ENCODE data around the gene FCF1. TPM values are rescaled to one million over a fixed set of nuclear protein-coding genes. Genes with fewer than 3 reads are reported as not detected.

Gene FCF1
- polyA plus RNA-seq, 1 of the 3 experiments (the other 2 are of a cell fraction) = 42.6 TPM

GRCh38 chr14:74673768-74674167 is 39.2 kb upstream of the FCF1 start (continued):
- TF ChIP-seq, protein P1, sequence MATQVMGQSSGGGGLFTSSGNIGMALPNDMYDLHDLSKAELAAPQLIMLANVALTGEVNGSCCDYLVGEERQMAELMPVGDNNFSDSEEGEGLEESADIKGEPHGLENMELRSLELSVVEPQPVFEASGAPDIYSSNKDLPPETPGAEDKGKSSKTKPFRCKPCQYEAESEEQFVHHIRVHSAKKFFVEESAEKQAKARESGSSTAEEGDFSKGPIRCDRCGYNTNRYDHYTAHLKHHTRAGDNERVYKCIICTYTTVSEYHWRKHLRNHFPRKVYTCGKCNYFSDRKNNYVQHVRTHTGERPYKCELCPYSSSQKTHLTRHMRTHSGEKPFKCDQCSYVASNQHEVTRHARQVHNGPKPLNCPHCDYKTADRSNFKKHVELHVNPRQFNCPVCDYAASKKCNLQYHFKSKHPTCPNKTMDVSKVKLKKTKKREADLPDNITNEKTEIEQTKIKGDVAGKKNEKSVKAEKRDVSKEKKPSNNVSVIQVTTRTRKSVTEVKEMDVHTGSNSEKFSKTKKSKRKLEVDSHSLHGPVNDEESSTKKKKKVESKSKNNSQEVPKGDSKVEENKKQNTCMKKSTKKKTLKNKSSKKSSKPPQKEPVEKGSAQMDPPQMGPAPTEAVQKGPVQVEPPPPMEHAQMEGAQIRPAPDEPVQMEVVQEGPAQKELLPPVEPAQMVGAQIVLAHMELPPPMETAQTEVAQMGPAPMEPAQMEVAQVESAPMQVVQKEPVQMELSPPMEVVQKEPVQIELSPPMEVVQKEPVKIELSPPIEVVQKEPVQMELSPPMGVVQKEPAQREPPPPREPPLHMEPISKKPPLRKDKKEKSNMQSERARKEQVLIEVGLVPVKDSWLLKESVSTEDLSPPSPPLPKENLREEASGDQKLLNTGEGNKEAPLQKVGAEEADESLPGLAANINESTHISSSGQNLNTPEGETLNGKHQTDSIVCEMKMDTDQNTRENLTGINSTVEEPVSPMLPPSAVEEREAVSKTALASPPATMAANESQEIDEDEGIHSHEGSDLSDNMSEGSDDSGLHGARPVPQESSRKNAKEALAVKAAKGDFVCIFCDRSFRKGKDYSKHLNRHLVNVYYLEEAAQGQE (IDR thresholded peaks at IDR 0.05; ENCODE audit: low read depth, low read length) = no peak
- TF ChIP-seq CHD2 (IDR thresholded peaks at IDR 0.05; ENCODE audit: low read length, partially characterized antibody) (no peak), RCOR1 (IDR thresholded peaks at IDR 0.05; ENCODE audit: low read length) (no peak), SIN3A (IDR thresholded peaks at IDR 0.05; ENCODE audit: borderline replicate concordance, low read depth, low read length) (no peak), FOSL2 (IDR thresholded peaks at IDR 0.05; ENCODE audit: borderline replicate concordance, low read depth) (no peak), CTCF (IDR thresholded peaks at IDR 0.05) (no peak)
- TF ChIP-seq, protein P2, sequence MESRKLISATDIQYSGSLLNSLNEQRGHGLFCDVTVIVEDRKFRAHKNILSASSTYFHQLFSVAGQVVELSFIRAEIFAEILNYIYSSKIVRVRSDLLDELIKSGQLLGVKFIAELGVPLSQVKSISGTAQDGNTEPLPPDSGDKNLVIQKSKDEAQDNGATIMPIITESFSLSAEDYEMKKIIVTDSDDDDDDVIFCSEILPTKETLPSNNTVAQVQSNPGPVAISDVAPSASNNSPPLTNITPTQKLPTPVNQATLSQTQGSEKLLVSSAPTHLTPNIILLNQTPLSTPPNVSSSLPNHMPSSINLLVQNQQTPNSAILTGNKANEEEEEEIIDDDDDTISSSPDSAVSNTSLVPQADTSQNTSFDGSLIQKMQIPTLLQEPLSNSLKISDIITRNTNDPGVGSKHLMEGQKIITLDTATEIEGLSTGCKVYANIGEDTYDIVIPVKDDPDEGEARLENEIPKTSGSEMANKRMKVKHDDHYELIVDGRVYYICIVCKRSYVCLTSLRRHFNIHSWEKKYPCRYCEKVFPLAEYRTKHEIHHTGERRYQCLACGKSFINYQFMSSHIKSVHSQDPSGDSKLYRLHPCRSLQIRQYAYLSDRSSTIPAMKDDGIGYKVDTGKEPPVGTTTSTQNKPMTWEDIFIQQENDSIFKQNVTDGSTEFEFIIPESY (IDR thresholded peaks at IDR 0.05; ENCODE audit: borderline replicate concordance, low read depth) = no peak
- TF ChIP-seq, protein P3, sequence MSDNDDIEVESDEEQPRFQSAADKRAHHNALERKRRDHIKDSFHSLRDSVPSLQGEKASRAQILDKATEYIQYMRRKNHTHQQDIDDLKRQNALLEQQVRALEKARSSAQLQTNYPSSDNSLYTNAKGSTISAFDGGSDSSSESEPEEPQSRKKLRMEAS (IDR thresholded peaks at IDR 0.05; ENCODE audit: low read depth) = no peak

GRCh38 chr14:74675219-74675618 is 37.7 kb upstream of the FCF1 start:
- Histone ChIP-seq H3K27ac (ENCODE audit: low read depth in 2 of 2, low read length in 1 of 2) (peak overlapping the region in 1 of 2 experiments; percentile 7; a peak in 1 of 4 replicates), H3F3A (replicated peaks; ENCODE audit: insufficient read depth) (peaks cover 45% of the 10 kb centered on the region), H3K9ac (no peak overlapping the region), H3K4me1 (ENCODE audit: control insufficient read depth in 1 of 2, insufficient read depth in 2 of 2, low read depth in 1 of 2, low read length in 1 of 2) (peaks cover 0 to 14% of the 10 kb centered on the region in 2 experiments; a peak in 1 of 4 replicates), H3K79me2 (ENCODE audit: insufficient read depth) (peaks cover 11% of the 10 kb centered on the region; the same call in 1 of the 2 replicates), H3K9me2 (no peaks in the 10 kb centered on the region), H3K9me3 (no peaks in the 10 kb centered on the region), H3K36me3 (replicated peaks in 1 of 2; ENCODE audit: control insufficient read depth in 1 of 2, insufficient read depth in 2 of 2, low read length in 1 of 2) (peaks cover 50 to 72% of the 10 kb centered on the region in 2 experiments), H3K4me2 (no peak overlapping the region), H3K4me3 (ENCODE audit: low read depth in 2 of 2, low read length in 1 of 2) (no peak overlapping the region), H4K20me1 (ENCODE audit: insufficient read depth) (no peaks in the 10 kb centered on the region), H2AFZ (ENCODE audit: low read depth) (no peak overlapping the region; the same call in 1 of the 2 replicates), H3K27me3 (ENCODE audit: insufficient read depth) (no peaks in the 10 kb centered on the region)
- TF ChIP-seq RFX5 (IDR thresholded peaks at IDR 0.05; ENCODE audit: low read length) (no peak), FOSL2 (IDR thresholded peaks at IDR 0.05; ENCODE audit: borderline replicate concordance, low read depth) (no peak), SIN3A (IDR thresholded peaks at IDR 0.05; ENCODE audit: borderline replicate concordance, low read depth, low read length) (no peak)
- DNase-seq = no peak
- CTCF ChIA-PET = interaction anchor here (0.7 kb wide), 1 partner anchor 20 kb away, joined by 3 read pairs; no protein-coding TSS in a partner anchor
- POLR2A ChIA-PET = no interaction called here

All from SK-N-SH (cell line).